Pancreas (tissue), 10 donors: ENCODE data around the gene MELK. TPM values are rescaled to one million over a fixed set of nuclear protein-coding genes. Genes with fewer than 3 reads are reported as not detected.
A peak's percentile ranks its signal among the peaks of the same experiment; 100 is the strongest.
"Not testable (repeated sequence)": the region's sequence is repeated elsewhere in the genome, so short reads cannot be mapped to it uniquely, and the experiment has no call there.

Source experiments
- ATAC-seq, 4 donors: fragments of 200-7000 bp; cut with Tn5 transposase; one replicate each; pipeline versions ENCODE4 v1.8.0 to v1.9.1; 2020; ENCODE audit warnings: mild to moderate bottlenecking in 4 of 4, moderate library complexity in 4 of 4
- DNase-seq, 6 donors: peaks; one replicate each; pipeline ENCODE4 v3.0.0-alpha.2; 2020
- FAIRE-seq: peaks from 2 replicates; lab custom pipeline; 2012; peaks lifted over from hg19 to GRCh38; lab: Jason Lieb, UNC
- H3K27ac ChIP-seq, 4 donors: fragments of 200-600 bp; sonication (generic); 1 replicate in 3 of 4; 2 replicates in 1 of 4; pipeline versions ENCODE4 v1.5.0 to v1.8.0; 2020
- H3K27me3 ChIP-seq, 4 donors: fragments of 200-600 bp; one replicate each; pipeline ENCODE4 v1.8.0; 2021
- H3K36me3 ChIP-seq, 3 donors: fragments of 200-600 bp; sonication (generic) in 1 of 3; one replicate each; pipeline versions ENCODE4 v1.5.0 to v1.8.0; 2020 to 2021
- H3K4me1 ChIP-seq, 3 donors: fragments of 200-600 bp; one replicate each; pipeline ENCODE4 v1.8.0; 2021
- H3K4me3 ChIP-seq, 4 donors: fragments of 200-600 bp; sonication (generic) in 2 of 4; one replicate each; pipeline versions ENCODE4 v1.5.0 to v1.8.0; 2020 to 2021
- H3K9me3 ChIP-seq, 4 donors: fragments of 200-600 bp; one replicate each; pipeline ENCODE4 v1.8.0; 2021
- WGBS, 2 donors: extraction: QIAGEN DNeasy Blood & Tissue Kit; methylation state at CpG; one replicate each; pipeline ENCODE4 v1.1.7; 2013; 5-methylcytosine and 5-hydroxymethylcytosine counted together
- intact Hi-C, 3 donors: fragments of 100-400 bp; cut with DNase I; formaldehyde crosslinking; loops; one replicate each; pipeline versions ENCODE4 v1.11.1 to v1.14.2; 2022
- polyA plus RNA-seq, 2 donors: library from polyadenylated mRNA; stranded (reverse); fragments of 200-250 nt; gene quantifications; one replicate each; pipeline ENCODE4 v1.2.3, GENCODE V29; 2013
- total RNA-seq, 6 donors: library from RNA; stranded (reverse); fragmentation: NEBNext Ultra II Directional in 4 of 6; extraction: Animal tissue kit (Norgen Biotek cat#: 25700) in 4 of 6; gene quantifications; one replicate each; pipeline versions ENCODE4 v1.2.1 to v1.2.4, GENCODE V29; 2021 to 2023
- TF ChIP-seq, protein P1 (sequence below), 4 donors: fragments of 200-600 bp; sonication (generic) in 3 of 4; IDR thresholded peaks; one replicate each; pipeline versions ENCODE4 v1.5.0 to v1.8.0; 2021; ENCODE audit warnings: antibody characterized with exemption in 4 of 4
- donor health status: healthy with polysubstance abuse.
- donor health status: DM: no; HTN: no; CAD: no; lungs with moderate emphysema.
- donor health status: DM: no; HTN: no; CAD: no.
- donor health status: control.
- donor health status: control.
- donor health status: Bipolar disorder and iron deficiency.
- donor health status: DM: yes; HTN: yes; CAD: no.
- donor health status: DM: no; HTN: no; CAD: no.
- donor health status: DM: no; HTN: no; CAD: no.
- donor health status: DM: yes; HTN: yes; CAD: no.

MELK gene
- under 1 TPM; 0.08 to 0.75 (median 0.35) TPM for total RNA-seq
- polyA plus RNA-seq: under 1 TPM; 0.14 to 0.23 TPM

- ATAC-seq (peak; percentile 98 to 100 (median 100)), FAIRE-seq (no peak), DNase-seq (peak; percentile 65 to 92 (median 74))
- Histone ChIP-seq H3K9me3 (no peaks in the 10 kb centered on the region), H3K36me3 (no peaks in the 10 kb centered on the region), H3K4me1 (peaks cover 0 to 5% (median 0%) of the 10 kb centered on the region in 3 donors), H3K27me3 (no peaks in the 10 kb centered on the region), H3K27ac (no peak within 1 kb of the TSS), H3K4me3 (peak within 1 kb of the TSS; percentile 65 to 91 (median 82))
- WGBS, 2 donors: 0% methylated on average over 59 to 74 of the region's 74 CpGs
- intact Hi-C loops: no loop called here
- TF ChIP-seq, protein P1, sequence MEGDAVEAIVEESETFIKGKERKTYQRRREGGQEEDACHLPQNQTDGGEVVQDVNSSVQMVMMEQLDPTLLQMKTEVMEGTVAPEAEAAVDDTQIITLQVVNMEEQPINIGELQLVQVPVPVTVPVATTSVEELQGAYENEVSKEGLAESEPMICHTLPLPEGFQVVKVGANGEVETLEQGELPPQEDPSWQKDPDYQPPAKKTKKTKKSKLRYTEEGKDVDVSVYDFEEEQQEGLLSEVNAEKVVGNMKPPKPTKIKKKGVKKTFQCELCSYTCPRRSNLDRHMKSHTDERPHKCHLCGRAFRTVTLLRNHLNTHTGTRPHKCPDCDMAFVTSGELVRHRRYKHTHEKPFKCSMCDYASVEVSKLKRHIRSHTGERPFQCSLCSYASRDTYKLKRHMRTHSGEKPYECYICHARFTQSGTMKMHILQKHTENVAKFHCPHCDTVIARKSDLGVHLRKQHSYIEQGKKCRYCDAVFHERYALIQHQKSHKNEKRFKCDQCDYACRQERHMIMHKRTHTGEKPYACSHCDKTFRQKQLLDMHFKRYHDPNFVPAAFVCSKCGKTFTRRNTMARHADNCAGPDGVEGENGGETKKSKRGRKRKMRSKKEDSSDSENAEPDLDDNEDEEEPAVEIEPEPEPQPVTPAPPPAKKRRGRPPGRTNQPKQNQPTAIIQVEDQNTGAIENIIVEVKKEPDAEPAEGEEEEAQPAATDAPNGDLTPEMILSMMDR (IDR thresholded peaks at IDR 0.05): no peak
Measured at GRCh38 chr9:36572515-36573418, at the start of gene MELK. TSS of gene MELK (plus strand) at chr9:36572895. CDS start at chr9:36581682, 8,787 bp downstream.

GRCh38 chr9:36530224-36530623, 42.5 kb upstream of the MELK start:
- ATAC-seq (peak; percentile 90 to 96 (median 94)), FAIRE-seq (no peak), DNase-seq (peak in 4 of 6 donors; percentile 57 to 76 (median 68))
- Histone ChIP-seq H3K9me3 (no peaks in the 10 kb centered on the region), H3K4me3 (no peak overlapping the region), H3K27ac (peak overlapping the region; percentile 41 to 71 (median 42)), H3K36me3 (no peaks in the 10 kb centered on the region), H3K27me3 (no peaks in the 10 kb centered on the region), H3K4me1 (peaks cover 3 to 8% (median 8%) of the 10 kb centered on the region in 3 donors)
- intact Hi-C loops: no loop called here
- TF ChIP-seq, protein P1 (IDR thresholded peaks at IDR 0.05): no peak
- 36 to 45% methylated on average over 2 of the region's 2 CpGs for WGBS, 2 donors

DNA sequence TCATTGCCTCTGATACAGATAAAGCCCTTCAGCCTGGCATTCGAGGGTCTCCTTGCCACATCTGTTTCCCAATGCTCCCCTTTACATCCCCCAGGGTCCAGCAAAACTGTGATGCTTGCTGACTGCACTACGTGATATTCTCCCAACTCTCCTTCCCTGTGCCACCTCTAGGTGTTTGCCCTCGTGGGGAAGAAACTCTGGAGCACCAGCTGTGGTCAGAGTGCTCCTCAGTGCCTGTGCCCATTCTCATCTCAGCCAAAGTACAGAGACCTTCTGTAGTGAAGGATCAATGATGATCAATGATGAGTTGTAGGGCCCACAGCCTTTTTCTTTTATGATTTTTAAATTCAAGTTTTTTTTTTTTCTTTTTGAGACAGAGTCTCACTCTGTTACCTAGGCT, 40.3 kb upstream of the MELK start:
- peak; percentile 41 to 63 (median 52) for ATAC-seq
- Histone ChIP-seq H3K4me3 (no peak overlapping the region), H3K4me1 (peaks cover 3 to 8% (median 8%) of the 10 kb centered on the region in 3 donors), H3K27me3 (no peaks in the 10 kb centered on the region), H3K9me3 (no peaks in the 10 kb centered on the region), H3K36me3 (no peaks in the 10 kb centered on the region), H3K27ac (no peak overlapping the region)
- WGBS, 2 donors: 43 to 48% methylated on average over 3 of the region's 3 CpGs
- TF ChIP-seq, protein P1 (IDR thresholded peaks at IDR 0.05): no peak
- intact Hi-C loops: no loop called here
- peak in 4 of 6 donors; percentile 21 to 65 (median 41) for DNase-seq
- no peak for FAIRE-seq

GRCh38 chr9:36533726-36534125, 39.0 kb upstream of the MELK start:
- H3K36me3 ChIP-seq, FAIRE-seq, H3K27ac ChIP-seq, DNase-seq, H3K4me3 ChIP-seq, H3K4me1 ChIP-seq, H3K27me3 ChIP-seq, H3K9me3 ChIP-seq, intact Hi-C loops, ATAC-seq: not testable (repeated sequence)
- WGBS, 2 donors: 88 to 92% methylated on average over 6 of the region's 6 CpGs

- peaks cover 0 to 4% (median 3%) of the 10 kb centered on the region in 3 donors for H3K4me1 ChIP-seq
- no peak for DNase-seq
- TF ChIP-seq, protein P1 (IDR thresholded peaks at IDR 0.05): no peak
- intact Hi-C loops: no loop called here
- WGBS, 2 donors: 92 to 95% methylated on average over 1 of the region's 1 CpG
- no peak overlapping the region for H3K27ac ChIP-seq
- ATAC-seq: no peak
- H3K27me3 ChIP-seq: no peaks in the 10 kb centered on the region
- no peak for FAIRE-seq
- no peaks in the 10 kb centered on the region for H3K9me3 ChIP-seq
- no peaks in the 10 kb centered on the region for H3K36me3 ChIP-seq
- H3K4me3 ChIP-seq: no peak overlapping the region
Measured at GRCh38 chr9:36535107-36535506, 37.6 kb upstream of the MELK start.
